HG02763 (cell line): Measurements from ENCODE around the gene PCSK4.
"Not testable (repeated sequence)": the region's sequence is repeated elsewhere in the genome, so short reads cannot be mapped to it uniquely, and the experiment has no call there.

Experiments used
- ATAC-seq: cut with Tn5 transposase; IDR thresholded peaks from one replicate; pipeline ENCODE4 v1.9.1; 2021; ENCODE audit warnings: mild to moderate bottlenecking, moderate library complexity; ENCODE audit not compliant: unreplicated experiment

Gene PCSK4

DNA sequence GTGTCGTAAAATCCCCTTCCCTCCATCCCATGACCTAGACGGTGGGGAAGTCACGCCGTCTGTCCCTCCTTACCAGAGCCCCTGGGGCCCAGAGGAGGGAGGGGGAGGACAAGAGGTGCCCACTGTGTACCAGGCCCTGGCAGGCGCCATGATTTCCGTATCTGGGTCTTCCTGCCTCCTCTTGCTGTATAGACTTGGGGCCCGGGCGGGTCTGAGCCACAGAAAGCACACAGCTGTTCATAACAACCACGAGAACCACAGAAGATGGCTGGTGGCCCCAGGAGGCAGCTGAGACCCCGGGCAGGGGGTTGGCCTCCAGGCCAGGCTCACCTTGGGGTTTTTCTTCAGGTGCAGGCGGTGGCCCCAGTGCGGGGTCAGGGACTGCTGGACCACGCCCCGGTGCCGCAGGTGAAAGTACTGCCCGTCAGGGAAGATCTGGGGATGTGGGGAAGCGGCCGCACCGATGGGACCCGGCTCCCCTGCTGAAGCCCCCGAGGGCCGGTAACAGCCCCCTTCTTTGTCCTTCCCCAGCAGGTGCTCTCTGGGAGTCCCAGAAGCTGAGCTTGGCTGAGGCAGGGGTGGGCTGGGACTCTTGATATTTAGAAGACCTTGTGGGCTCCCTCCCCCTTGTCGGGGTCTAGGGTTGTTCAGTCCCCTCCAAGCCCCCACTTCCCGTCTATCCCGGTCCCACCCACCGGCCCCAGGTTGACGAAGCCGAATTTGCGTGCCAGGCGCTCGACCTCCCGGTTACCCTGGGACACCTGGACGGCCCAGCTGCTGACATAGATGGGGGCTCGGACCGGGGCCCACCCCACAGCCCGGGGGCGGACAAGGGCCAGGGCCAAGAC, 463 bp downstream of the PCSK4 start:
- ATAC-seq = no peak

DNA sequence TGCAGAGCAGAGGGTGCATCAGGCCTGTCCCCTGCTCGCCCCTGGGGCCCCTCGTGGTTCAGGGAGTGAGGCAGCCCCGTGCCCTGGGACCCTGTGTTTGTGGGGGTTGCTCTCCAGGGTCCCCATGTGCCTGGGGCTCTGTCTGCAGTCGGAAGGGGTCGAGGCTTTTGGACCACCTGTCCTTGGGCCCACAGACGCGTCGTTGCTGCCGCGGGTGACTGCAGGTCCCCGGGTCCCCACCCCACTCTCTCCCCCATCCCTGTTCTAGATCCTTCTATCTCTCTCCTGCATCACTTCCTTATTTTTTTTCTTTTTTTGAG, 1.9 kb downstream of the PCSK4 start:
- no peak for ATAC-seq

DNA sequence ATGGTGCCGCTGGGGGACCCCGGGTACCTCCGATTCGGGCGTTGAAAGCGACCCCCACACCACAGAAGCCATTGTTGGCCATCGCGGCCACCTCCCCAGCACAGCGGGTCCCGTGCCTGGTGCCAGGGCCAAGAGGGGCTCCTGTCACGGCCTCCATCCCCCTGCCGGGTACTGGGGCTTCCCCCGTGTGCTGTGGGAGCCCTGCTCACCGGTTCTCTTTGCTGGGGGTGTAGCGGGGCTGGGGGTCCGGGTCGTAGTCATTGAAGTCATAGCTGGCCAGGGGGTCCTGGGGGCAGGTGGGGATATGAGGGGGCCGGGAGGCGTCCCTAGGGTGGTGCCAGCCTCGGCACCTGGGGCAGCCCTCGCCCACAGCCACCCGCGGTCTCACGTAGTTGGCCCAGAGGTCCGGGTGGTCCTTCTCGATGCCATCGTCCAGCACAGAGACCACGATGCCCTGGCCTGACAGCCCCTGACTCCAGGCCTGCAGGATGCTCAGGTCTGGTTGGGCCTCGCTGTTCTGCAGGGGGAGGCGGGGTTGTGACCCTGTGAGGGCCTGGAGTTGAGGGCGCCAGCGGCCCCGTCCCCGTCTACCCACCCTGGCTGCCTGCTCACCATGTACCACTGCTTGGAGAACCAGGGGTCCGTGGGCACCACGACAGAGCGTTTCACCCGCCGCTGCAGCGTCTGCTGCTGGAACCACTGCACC, 2.4 kb downstream of the PCSK4 start:
- no peak for ATAC-seq

DNA sequence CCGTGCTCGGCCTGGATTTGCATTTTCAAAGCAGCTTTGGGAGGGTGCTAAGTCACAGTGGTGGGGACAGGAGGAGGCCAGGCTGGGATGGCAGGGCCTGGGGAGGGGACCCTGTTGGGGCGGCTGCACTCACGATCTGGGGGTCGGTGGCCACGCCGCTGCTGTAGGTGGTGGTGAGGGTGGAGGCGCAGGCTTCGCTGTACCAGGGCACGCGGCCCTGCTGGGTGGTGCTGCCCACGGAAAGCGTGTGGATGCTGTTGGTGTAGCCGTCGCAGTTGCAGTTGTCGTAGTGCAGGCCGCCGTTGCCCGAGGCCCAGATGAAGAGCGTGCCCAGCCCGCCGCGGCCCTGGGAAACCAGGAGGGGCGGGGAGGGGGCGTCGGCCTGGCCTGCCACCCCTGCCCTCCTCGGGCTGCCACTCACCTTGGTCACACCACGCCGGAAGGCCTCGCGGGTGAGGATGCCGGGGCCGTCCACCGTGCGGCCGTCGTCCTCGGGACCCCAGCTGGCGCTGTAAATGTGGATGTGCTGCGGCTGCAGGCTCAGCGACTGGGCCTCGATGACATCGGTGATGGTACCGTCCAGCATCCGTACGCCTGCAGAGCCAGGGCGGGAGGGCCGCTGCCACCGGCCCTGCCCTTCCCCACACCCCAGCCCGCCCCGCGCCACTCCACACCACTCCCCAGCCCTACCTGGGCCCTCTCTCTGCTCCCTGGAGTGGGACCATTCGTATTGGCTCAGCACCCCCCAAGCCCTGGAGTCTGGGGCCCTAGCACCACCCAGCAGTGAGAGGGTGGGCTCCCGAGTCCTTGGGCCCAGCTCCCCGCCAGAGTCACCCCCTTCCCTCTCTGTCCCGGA, 3.2 kb downstream of the PCSK4 start:
- no peak for ATAC-seq

DNA sequence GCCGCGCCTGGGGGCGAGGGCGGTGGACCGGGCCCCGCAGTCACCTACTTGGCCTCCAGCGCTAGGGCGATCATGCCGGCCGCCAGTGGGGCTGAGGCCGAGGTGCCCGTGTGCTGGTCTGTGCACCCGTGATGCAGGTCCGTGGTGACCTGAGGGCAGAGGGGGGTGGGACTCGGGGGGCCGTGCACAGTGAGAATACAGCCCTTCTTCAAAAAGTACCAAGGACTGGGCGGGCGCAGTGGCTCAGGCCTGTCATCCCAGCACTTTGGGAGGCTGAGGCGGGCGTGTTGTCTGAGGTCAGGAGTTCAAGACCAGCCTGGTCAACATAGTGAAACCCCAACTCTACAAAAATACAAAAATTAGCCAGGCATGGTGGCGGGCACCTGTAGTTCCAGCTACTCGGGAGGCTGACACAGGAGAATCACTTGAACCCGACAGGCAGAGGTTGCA, 6.1 kb downstream of the PCSK4 start:
- no peak for ATAC-seq

DNA sequence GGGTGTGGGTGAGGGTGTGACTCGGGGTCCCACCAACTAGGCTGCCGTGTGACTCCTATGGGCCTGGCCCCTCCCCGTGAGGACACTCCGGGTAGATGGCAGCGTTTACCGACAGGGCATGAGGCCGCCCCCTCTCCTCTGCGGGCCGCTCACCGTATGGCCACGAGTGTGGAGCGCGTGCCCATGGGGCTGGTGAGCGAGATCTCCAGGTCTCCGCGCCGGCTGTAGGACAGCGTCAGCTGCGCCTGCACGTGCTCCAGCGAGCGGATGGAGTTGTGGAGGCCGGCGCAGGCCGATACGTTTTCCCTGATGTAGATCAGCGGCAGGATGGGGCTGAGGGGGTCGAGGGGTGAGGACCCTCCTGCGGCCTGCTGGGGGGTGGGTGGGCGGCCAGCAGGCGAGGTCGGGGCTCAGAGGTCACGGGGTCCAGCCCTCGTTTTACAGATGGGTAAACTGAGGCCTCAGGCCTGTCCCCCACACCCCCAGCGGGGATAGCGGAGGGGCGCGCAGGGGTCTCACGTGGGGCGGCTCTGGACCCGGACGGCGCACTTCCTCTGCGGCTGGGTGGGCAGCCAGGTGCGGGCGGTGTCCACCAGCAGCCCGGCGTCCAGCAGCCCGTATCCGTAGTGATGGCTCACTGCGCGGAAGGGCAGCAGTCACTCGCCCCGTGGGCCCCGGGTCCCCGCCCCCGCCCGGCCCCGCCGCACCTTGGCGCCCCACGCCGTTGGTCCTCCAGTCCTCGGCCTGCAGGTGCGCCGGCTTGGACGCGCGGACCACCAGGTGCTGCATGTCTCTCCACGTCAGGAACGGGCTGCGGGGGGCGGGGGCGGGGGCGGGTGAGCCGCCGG, 6.8 kb downstream of the PCSK4 start:
- no peak for ATAC-seq

DNA sequence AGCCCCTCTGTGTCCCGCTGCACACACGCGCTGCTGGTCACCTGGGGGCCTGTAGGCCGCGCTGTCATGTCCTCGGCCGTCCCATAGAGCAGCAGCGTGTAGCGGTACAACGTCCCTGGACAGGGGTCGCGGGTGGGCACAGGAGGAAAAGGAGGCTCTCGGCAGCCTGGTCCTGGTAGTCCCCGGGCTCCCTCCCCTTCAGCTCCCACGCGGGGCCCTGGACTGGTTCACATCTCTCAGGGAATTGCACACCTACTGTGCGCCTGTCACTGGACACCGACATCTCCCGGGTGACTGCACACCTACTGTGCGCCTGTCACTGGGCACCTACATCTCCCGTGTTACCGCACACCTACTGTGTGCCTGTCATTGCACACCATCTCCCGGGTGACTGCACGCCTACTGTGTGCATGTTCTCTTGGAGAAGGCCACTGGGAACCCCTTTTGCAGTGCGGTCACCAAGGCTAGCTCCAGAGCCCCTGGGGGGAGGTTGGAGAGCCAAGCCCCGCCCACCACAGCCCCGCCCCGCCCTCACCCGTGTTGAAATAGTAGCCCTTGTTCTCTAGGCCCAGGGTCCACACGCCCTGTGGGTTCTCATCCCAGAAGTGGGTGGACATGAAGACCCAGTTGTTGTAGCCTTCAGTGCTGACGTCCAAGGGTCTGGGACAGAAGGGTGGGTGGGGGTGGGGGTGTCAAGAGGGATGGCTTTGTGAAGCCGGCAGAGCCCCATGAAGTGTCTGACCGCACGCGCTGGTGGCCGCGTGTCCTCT, 7.6 kb downstream of the PCSK4 start:
- no peak for ATAC-seq

DNA sequence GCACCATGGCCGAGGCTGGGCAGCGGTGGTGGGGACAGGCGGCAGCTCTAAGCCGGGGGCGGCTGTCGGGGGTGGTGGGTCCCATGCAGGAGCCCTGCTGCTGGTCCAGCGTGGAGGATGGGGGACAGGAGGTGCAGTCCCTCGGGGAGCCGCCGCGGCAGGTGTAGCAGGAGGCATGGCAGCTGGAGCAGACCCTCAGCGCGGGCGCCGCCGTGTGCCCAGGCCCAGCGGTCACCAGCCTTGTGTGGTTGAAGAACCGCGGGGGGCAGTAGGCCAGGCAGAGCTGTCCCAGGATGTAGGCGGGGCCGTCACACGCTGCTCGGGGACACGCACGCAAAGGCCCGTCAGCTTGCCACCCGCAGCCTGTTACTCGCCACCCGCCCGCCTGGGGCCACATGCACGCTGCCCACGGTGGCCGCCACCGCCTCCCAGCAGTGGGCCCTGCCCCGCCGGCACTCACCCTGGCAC, 8.2 kb downstream of the PCSK4 start:
- ATAC-seq = no peak

DNA sequence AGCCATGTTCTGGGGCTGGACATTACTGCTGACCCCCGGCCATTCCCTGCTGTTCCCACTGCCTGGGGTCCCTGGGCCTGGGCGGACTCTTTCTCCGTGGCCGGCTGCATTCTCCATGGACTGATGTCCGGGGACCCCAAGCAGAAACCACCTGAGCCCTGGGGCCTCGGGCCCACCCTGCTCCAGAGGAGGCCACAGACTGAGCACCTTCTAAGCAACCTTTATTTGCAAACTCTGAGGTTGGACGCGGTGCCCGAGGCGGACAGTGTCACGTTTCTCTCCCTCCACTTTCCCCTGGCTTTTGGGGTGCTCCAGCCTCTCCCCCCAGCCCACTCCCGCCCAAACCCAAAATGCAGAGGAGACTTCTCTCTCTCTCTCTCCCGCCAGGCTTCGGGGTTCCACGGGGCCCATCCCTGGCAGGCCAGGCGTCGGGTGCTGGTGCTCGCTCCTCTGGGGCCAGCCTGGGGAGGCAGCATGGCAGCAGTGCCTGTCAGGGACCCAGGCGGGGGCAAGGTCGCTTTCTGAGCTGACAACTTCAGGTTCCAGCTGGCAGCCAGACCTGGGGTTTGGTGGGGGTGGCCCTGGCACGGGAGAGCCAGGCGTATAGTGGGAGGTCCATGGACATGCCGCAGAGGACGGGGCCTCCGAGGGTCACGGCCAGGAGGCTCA, 8.8 kb downstream of the PCSK4 start:
- no peak for ATAC-seq

DNA sequence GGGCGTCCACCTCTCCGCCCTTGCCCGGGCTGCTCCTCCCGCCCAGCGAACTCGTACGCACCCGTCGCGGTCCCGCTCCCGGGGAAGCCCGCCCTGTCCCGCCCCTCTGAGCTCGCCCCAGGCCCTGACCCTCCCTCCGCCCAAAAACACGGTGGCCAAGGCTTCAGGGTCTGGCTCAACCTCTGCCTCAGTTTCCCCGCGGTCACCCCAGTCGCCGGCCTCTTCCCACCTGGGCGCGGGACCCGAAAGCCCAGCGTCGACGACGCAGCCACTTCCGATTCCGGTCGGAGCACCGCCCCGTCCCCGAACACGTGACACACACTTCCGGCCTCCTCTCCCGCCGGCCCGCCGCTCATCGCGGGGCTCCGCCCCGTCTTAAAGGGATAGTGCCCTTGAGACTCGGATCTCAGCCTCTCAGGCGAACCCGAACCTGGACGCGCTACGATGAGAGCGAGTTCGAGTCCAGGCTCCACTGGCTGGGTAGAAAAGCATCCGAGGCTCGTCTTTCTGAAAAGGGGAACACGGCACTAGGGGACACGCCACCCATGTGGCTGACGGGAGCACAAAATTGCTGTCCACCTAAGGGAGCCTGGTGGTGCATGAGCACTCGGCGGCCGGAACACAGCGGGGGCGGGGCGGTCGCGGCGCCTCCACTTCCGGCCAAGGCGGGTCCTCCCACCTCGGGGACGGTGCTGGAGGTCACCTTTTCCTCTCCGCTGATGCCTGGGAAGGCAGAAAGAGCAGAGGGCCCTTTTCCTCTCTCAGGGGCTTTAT, 11.0 kb downstream of the PCSK4 start, which contains the start of gene C19orf25:
TSS of gene C19orf25 (minus strand) at position 282 of the 774 bp plus-strand sequence. CDS start 312 bp downstream, outside the sequence.
- peak; percentile 89 for ATAC-seq

DNA sequence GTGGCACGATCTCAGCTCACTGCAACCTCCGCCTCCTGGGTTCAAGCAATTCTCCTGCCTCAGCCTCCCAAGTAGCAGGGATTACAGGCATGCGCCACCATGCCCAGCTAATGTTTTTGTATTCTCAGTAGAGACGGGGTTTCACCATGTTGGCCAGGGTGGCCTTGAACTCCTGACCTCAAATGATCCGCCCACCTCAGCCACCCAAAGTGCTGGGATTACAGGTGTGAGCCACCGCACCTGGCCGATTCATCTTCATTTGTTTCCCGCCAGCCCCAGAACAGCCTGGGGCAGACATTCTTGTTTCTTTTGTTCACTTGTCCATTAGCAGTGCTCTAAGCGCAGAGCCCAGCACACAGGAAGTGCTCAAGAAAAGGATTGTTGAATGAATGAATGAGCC, 13.1 kb downstream of the PCSK4 start:
- ATAC-seq = not testable (repeated sequence)

DNA sequence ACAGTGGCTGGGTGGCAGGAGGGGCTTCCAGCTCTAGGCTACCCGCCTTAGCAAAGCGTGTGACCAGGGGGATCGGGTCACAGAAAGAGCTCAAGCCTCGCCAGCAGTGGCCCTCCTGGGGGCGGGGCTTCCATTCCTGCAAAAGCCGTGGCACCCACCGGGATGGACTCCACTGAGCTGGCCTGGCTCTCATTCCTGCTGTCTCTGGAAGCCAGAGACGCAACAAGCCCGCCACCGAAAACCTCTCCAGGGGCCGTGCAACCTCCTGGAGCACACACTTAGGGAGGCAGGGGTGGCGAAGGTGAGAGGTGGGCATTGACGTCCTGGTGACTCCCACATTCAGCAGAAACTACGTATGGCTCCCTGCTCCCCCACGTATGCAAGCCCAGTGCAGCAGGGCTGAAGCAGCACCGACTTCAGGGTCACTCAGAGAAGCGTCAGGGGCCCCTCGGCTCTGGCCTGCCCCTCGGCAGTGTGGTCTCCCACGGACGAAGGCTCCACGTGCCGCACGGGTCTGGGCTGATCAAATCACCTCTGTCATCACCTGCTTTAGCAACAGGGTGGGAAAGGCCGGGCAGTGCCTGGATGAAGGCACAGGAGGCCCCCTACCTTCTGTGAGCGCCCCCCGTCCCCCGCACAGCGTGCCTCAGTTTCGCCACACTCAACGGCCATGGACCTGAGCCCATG, 14.3 kb downstream of the PCSK4 start:
- no peak for ATAC-seq

DNA sequence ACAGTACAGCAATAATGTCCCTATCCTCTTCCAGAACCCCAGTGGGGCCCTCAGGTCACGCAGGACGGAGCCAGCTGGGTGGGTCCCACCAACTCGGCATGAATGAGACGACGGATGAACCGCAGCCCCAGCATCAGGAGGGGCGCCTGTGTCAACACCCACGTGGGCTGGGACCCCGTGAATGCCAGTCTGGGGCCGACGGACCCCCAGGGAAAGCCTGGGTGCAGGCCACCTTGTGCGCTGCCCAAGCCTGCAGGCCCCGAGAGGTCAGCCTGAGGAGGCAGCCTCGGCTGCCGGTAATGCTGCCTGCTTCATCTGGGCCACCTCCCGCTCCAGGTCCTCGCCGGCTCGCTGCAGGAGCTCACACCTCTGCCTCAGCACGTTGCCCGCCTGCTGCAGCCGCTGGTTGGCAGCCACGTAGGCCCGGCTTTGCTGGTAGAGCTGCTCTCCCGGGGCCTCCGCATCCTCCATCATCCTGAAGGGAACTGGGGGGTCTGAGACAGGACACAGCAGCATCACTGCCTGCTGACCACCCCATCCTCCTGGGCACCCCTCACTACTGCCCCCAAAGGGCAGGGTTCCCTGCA, 15.3 kb downstream of the PCSK4 start:
- ATAC-seq = no peak

DNA sequence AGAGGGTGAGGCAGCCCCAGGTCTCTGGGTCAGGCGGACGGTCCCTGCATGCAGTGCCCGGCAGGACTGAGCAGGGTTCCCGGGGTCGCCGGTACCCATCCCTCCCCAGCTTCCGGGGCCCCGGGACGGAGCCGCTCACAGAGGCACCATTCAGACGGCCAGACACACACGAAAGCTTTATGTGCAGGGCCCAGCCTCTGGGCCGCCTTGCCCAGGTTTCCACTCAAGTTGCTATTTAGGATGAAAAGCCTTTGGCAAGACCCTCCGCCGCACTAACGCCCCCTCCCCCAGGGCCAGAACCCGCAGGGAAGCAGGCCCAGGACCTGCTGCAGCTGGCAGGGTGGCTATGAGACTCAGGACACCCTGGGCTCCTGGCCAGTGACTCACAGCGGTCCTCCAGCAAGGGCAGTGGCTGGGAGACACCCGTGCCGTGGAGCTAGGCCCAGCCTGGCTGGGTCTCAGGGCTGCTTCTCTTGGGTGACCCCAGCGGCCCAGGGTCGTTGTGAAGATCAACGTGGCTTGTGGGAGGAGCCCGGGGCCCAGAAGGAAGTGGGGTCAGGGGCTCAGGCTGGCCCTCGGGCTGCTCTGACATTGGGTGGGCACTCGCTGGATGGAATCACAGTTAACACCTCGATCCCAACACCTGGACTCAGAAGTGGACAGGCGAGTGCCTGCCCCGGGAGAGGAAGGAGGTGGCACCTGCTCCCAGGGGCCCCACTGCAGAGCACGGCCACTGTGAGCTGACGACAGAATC, 16.0 kb downstream of the PCSK4 start:
- no peak for ATAC-seq

DNA sequence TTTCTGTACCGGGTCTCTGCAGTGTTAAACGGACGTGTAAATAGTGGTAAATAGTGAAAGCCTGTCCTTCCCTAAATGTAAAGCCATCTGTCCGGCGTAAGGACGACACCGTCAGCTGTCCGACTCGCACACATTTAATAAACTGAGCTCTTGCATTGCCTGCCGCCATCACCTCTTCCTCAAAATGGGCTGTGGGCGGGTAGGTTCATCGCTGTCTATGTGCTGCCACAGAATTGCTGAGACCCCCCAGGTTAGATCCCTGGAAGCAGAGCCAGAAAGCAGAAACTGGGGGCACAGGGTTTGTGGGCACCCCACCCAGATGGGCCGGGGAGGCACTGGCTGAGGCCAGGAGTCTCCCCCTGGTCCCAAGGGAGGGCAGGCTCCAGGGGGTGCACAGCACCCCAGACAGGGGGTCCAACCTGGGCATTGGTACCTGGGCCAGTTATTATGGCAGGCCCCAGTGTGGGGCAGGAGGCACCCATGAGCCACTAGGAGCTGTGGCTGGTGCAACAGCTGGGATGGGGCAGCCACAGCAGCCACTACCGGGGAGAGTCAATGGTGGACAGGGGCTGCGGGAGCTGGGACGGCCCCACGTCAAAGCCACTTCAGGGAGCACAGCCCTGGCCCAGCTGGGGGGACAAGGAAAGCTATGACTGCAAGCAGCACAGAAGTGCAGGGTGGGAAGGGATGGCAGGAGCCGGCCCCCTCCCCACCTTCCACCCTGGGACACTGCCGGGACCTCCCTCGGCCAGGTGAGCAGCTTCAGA, 16.9 kb downstream of the PCSK4 start:
- ATAC-seq = no peak
